ENCODE results near the gene DEFB131B.
"Not testable (repeated sequence)": the region's sequence is repeated elsewhere in the genome, so short reads cannot be mapped to it uniquely, and the experiment has no call there.

DEFB131B gene

GRCh38 chr11:71911321-71911985 lies 33.2 kb downstream of the DEFB131B start:
- peak; percentile 45 to 72 for DNase-seq (ENCODE audit: low read depth in 1 of 2, low spot score in 1 of 2)

GRCh38 chr11:71911986-71912340 lies 33.7 kb downstream of the DEFB131B start:
- DNase-seq (ENCODE audit: low read depth in 1 of 2, low spot score in 1 of 2): not testable (repeated sequence)

- DNase-seq (ENCODE audit: low read depth in 1 of 2, low spot score in 1 of 2): no peak
Observed at GRCh38 chr11:71913756-71914526, 35.7 kb downstream of the DEFB131B start.

- no peak for DNase-seq (ENCODE audit: low read depth in 1 of 2, low spot score in 1 of 2)
Observed at GRCh38 chr11:71914617-71915189, 36.5 kb downstream of the DEFB131B start.

- no peak for DNase-seq (ENCODE audit: low read depth in 1 of 2, low spot score in 1 of 2)
Observed at GRCh38 chr11:71917646-71918140, 39.4 kb downstream of the DEFB131B start.

- DNase-seq (ENCODE audit: low read depth in 1 of 2, low spot score in 1 of 2): peak; percentile 51 to 67
Observed at GRCh38 chr11:71927820-71928736, 49.8 kb downstream of the DEFB131B start, which contains the start of gene XNDC1N. Gene XNDC1N (minus strand): TSS chr11:71928594. CDS start chr11:71923353, 5,241 bp downstream.

GRCh38 chr11:71928737-71929443 lies 50.6 kb downstream of the DEFB131B start, which contains the start of gene RNF121:
Gene RNF121 (plus strand): TSS chr11:71929046. CDS start chr11:71929062, 16 bp downstream.
- peak; percentile 93 to 97 for DNase-seq (ENCODE audit: low read depth in 1 of 2, low spot score in 1 of 2)

GRCh38 chr11:71929491-71929890 lies 51.2 kb downstream of the DEFB131B start:
- no peak for DNase-seq (ENCODE audit: low read depth in 1 of 2, low spot score in 1 of 2)

GRCh38 chr11:71930556-71931244 lies 52.4 kb downstream of the DEFB131B start:
- no peak for DNase-seq (ENCODE audit: low read depth in 1 of 2, low spot score in 1 of 2)

GRCh38 chr11:71931245-71931602 lies 53.0 kb downstream of the DEFB131B start:
- DNase-seq (ENCODE audit: low read depth in 1 of 2, low spot score in 1 of 2): no peak

GRCh38 chr11:71933141-71933933 lies 55.1 kb downstream of the DEFB131B start:
- DNase-seq (ENCODE audit: low read depth in 1 of 2, low spot score in 1 of 2): no peak

Measured in activated CD4-positive, alpha-beta T cell treated with anti-CD3 and anti-CD28 coated beads, Interleukin-2, amount 50 U/mL, for 24 hours (primary cell).